Measurements from ENCODE around the gene GPC1.

The GPC1 gene

GRCh38 chr2:240503848-240504247 is 68.4 kb downstream of the GPC1 start:
- no peak for DNase-seq

GRCh38 chr2:240505910-240506309 is 70.4 kb downstream of the GPC1 start:
- no peak for DNase-seq

DNA sequence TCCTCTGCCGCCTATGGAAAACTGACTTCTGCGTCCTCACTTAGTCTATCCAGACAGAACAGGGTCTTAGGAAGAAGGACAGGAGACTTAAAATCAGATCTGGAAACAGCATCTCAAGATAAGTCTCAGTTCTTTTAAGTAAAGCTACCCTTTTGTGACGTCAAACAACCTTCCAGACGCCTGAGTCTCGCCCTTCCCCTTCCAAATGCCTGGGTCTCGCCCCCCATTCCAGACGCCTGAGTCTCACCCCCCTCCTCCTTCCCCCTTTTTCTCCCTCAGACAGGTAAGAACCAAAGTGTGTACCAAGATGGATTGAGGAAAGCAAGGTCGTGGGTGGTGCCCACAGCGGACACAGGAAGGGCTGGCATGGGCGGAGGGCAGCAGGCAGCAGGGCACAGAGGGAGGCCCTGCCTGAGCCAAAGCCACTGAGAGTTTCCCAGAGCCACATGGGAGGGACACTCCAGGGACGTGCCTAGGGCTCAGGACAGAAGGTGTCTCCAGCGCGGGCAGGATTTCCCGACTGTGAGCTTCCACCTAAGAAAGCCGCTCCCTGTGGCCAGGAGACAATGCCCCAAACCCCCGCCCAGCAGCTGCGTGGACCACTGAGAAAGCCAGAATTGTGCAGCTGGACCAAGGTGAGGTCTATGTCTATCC is 71.1 kb downstream of the GPC1 start:
- no peak for DNase-seq

- no peak for DNase-seq
These were observed 71.8 kb downstream of the GPC1 start for GRCh38 chr2:240507060-240507777.

GRCh38 chr2:240507778-240508251 is 72.4 kb downstream of the GPC1 start:
- no peak for DNase-seq

GRCh38 chr2:240508832-240509545 is 73.5 kb downstream of the GPC1 start:
- no peak for DNase-seq

DNA sequence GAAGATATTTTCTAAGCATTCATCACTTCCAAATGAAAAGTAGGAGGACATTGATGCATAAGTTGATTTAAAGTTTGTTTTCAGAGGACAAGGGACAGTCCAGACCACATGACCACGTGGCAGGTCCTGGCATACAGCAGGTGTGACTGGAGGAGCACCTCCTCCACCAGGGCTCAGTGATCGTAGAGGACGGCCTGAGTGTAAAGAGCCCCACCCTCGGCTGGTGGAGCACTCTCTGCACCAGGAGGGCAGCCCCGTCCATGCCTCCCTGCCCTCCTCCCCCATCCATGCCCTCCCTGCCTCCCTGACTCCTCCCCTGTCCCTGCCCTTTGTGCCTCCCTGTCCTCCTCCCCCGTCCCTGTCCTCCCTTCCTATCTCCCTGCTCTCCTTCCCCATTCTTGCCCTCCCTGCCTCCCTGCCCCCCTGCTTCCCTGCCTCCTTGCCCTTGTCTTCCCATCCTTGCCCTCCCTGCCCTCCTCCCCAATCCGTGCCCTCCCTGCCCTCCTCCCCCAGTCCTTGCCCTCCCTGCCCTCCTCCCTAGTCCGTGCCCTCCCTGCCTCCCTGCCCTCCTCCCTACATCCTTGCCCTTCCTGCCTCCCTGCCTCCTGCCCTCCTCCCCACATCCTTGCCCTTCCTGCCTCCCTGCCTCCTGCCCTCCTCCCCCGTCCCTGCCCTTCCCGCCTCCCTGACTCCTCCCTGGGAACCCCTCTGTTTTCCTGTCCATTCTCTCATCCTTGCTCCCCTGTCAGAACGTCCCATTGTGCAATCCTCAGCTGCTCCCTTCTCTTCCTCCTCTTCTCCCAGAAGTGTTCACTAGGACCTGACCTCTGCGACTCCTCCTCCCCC is 74.4 kb downstream of the GPC1 start:
- no peak for DNase-seq

- DNase-seq, result no peak
These were observed 75.2 kb downstream of the GPC1 start for GRCh38 chr2:240510513-240511210.

GRCh38 chr2:240511351-240512108 is 76.1 kb downstream of the GPC1 start:
- no peak for DNase-seq

DNA sequence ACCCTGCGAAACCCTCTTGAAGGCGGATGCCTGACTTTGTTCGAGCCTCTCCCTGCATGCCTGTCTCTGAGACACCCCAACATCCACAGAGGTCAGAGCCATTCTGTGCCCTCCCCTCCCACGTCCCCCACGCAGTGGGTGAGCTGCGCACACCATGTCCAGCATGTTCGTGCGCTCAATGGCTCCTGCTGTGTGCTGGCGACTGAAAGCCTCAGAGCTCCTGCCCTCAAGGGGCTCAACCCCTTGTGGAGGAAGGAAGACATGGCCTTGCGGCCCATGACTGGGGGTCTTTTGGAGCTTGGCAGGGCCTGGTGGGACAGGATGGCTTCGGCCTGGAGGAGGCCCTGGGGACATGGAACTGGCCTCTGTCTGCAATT is 76.6 kb downstream of the GPC1 start:
- DNase-seq, result no peak

GRCh38 chr2:240512666-240513535 is 77.4 kb downstream of the GPC1 start:
- DNase-seq, result no peak

GRCh38 chr2:240513549-240514287 is 78.3 kb downstream of the GPC1 start:
- DNase-seq, result peak; percentile 86

- no peak for DNase-seq
These were observed 79.2 kb downstream of the GPC1 start for GRCh38 chr2:240514631-240515030.

DNA sequence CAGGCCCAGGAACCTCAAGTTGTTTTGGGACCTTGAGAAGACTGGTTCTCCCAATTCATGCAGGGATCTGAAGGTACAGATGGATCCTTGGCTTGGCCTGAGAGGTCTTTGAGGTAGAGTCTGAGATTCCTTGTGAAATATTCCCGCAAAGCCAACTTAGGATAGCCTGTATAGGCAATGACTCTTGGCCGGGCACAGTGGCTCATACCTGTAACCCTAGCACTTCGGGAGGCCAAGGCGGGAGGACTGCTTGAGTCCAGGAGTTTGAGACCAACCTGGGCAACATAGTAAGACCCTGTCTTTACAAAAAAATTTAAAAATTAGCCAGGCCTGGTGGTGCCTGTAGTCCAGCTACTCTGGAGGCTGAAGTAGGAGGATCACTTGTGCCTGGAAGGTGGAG is 81.9 kb downstream of the GPC1 start:
- DNase-seq, result no peak

Data from CD4-positive, alpha-beta T cell treated with Interleukin-21 for 1 hour (primary cell).